Bronchial epithelial cell (primary cell): Measurements from ENCODE around the gene ZBED4. TPM values are rescaled to one million over a fixed set of nuclear protein-coding genes. Genes with fewer than 3 reads are reported as not detected.

Experiments
- DNase-seq: peaks from one replicate; pipeline ENCODE4 v3.0.0-alpha.2; 2010; ENCODE audit warnings: low read depth
- FAIRE-seq: peaks from 2 replicates; lab custom pipeline; 2011; peaks lifted over from hg19 to GRCh38; lab: Jason Lieb, UNC
- H3K27me3 ChIP-seq: 2 replicates; pipeline ENCODE4 v1.5.1; 2011; ENCODE audit warnings: low read length; ENCODE audit not compliant: control insufficient read depth, insufficient read depth
- H3K36me3 ChIP-seq: 2 replicates; pipeline ENCODE4 v1.5.1; 2011; ENCODE audit warnings: low read length; ENCODE audit not compliant: control insufficient read depth, insufficient read depth
- H3K4me3 ChIP-seq: 2 replicates; pipeline ENCODE4 v1.5.1; 2011; ENCODE audit warnings: mild to moderate bottlenecking, low read depth, low read length, control low read depth
- CTCF ChIP-seq: IDR thresholded peaks from 2 replicates; pipeline ENCODE4 v1.5.1; 2011; ENCODE audit warnings: mild to moderate bottlenecking, moderate library complexity, low read length, control low read depth, inconsistent platforms; ENCODE audit not compliant: insufficient read depth, severe bottlenecking
- total RNA-seq: library from RNA; depleted of rRNA; stranded (reverse); fragments of >200 nt; gene quantifications from 2 replicates; pipeline ENCODE4 v1.2.1, GENCODE V29; 2014

ZBED4 gene
- total RNA-seq, 1 donor from 2014 or later, result 14.0 TPM

- no peak overlapping the region for H3K4me3 ChIP-seq
- no peak for TF ChIP-seq CTCF
- H3K27me3 ChIP-seq, result no peaks in the 10 kb centered on the region
- H3K36me3 ChIP-seq, result peaks cover 15% of the 10 kb centered on the region
- FAIRE-seq, result no peak
- DNase-seq, result no peak
Measured at GRCh38 chr22:49905465-49905864, 51.8 kb downstream of the ZBED4 start.

- Histone ChIP-seq H3K36me3 (peaks cover 17% of the 10 kb centered on the region), H3K4me3 (no peak overlapping the region), H3K27me3 (no peaks in the 10 kb centered on the region)
- no peak for TF ChIP-seq CTCF
- DNase-seq (no peak), FAIRE-seq (no peak)
Measured at GRCh38 chr22:49906071-49906798, 52.6 kb downstream of the ZBED4 start.

GRCh38 chr22:49906799-49907290 is 53.2 kb downstream of the ZBED4 start:
- Histone ChIP-seq H3K27me3 (no peaks in the 10 kb centered on the region), H3K36me3 (peaks cover 17% of the 10 kb centered on the region), H3K4me3 (no peak overlapping the region)
- FAIRE-seq (no peak), DNase-seq (no peak)
- no peak for TF ChIP-seq CTCF

GRCh38 chr22:49907807-49908206 is 54.2 kb downstream of the ZBED4 start:
- Histone ChIP-seq H3K27me3 (no peaks in the 10 kb centered on the region), H3K36me3 (peaks cover 20% of the 10 kb centered on the region), H3K4me3 (no peak overlapping the region)
- DNase-seq (no peak), FAIRE-seq (no peak)
- TF ChIP-seq CTCF, result no peak

- TF ChIP-seq CTCF, result no peak
- FAIRE-seq (no peak), DNase-seq (no peak)
- no peaks in the 10 kb centered on the region for H3K27me3 ChIP-seq
- H3K36me3 ChIP-seq, result peaks cover 18% of the 10 kb centered on the region
- no peak overlapping the region for H3K4me3 ChIP-seq
Measured at GRCh38 chr22:49909476-49910205, 56.0 kb downstream of the ZBED4 start.
